Measurements from ENCODE around the gene SCAI. TPM values are rescaled to one million over a fixed set of nuclear protein-coding genes. Genes with fewer than 3 reads are reported as not detected.
A peak's percentile ranks its signal among the peaks of the same experiment; 100 is the strongest.

Gene SCAI
- total and polyA plus RNA-seq, 2 of the 4 experiments (the other 2 are of a cell fraction) = 3.6 to 14.5 TPM

- Histone ChIP-seq H4K91ac (ENCODE audit: insufficient read depth, low read depth, low read length) (no peak overlapping the region), H3K4ac (ENCODE audit: low read depth, low read length) (no peak overlapping the region), H3K4me2 (ENCODE audit: low read depth, low read length) (no peak overlapping the region; the same call in 1 of the 2 replicates), H2BK120ac (ENCODE audit: low read depth, low read length) (no peak overlapping the region), H3K18ac (ENCODE audit: low read depth, low read length) (no peak overlapping the region), H3K4me1 (ENCODE audit: control insufficient read depth, insufficient read depth, low read length) (peaks cover 9% of the 10 kb centered on the region), H3K27me3 (ENCODE audit: control insufficient read depth, insufficient read depth, low read length) (no peaks in the 10 kb centered on the region), H3K36me3 (ENCODE audit: control insufficient read depth, insufficient read depth, low read length) (peaks cover 4% of the 10 kb centered on the region; the same call in 1 of the 2 replicates), H3K9me1 (ENCODE audit: insufficient read depth, low read length) (0 out of 2 replicates have a peak, but pooled peaks cover 6% of the 10 kb centered on the region), H4K20me1 (ENCODE audit: insufficient read depth, low read length) (peaks cover 15% of the 10 kb centered on the region; the same call in 1 of the 2 replicates), H3K23ac (ENCODE audit: low read depth, low read length) (no peak overlapping the region), H2BK15ac (ENCODE audit: low read depth, low read length) (no peak overlapping the region), H3K56ac (ENCODE audit: extremely low read depth, insufficient read depth, low read length) (no peak overlapping the region), H3K79me1 (ENCODE audit: low read depth in 1 of 2, low read length in 2 of 2) (peaks cover 19 to 56% of the 10 kb centered on the region in 2 experiments), H2AFZ (replicated peaks; ENCODE audit: low read length, poor library complexity) (no peak overlapping the region), H2BK20ac (ENCODE audit: low read depth, low read length) (no peak overlapping the region), H3K14ac (replicated peaks; ENCODE audit: low read depth, low read length) (no peak overlapping the region), H2AK9ac (replicated peaks; ENCODE audit: low read depth, low read length, poor library complexity) (no peak overlapping the region), H3K27ac (ENCODE audit: insufficient read depth, low read length) (peak overlapping the region; percentile 71; the same call in 1 of the 2 replicates), H4K5ac (ENCODE audit: low read depth, low read length) (no peak overlapping the region), H2BK5ac (ENCODE audit: low read depth, low read length, poor library complexity, severe bottlenecking) (peak overlapping the region; percentile 56), H3K9ac (ENCODE audit: low read depth, low read length) (no peak overlapping the region), H3K9me3 (ENCODE audit: control insufficient read depth, insufficient read depth, low read length) (no peaks in the 10 kb centered on the region), H2AK5ac (ENCODE audit: low read depth, low read length) (no peak overlapping the region), H3K4me3 (ENCODE audit: insufficient read depth, low read depth, low read length) (no peak overlapping the region), H4K8ac (ENCODE audit: low read depth in 2 of 2, low read length in 2 of 2) (no peak overlapping the region; a peak in 1 of 4 replicates)
- no TSS peak for BruUV-seq (replicated peaks)
- ChIA-PET CTCF (interaction anchor here (0.8 kb wide), 1 partner anchor 18 kb away, joined by 3 read pairs; the partner anchor contains the start of gene SCAI), POLR2A (ENCODE audit: unreplicated experiment) (no interaction called here)
- dilution Hi-C loops (cut with HindIII; ENCODE audit: low sequenced_read_pairs, unreplicated experiment) (no loop called here), intact Hi-C loops (cut with micrococcal nuclease) (no loop called here), in situ Hi-C loops (cut with MboI; ENCODE audit: low sequenced_read_pairs) (no loop called here)
- no peak for DNase-seq
- TF ChIP-seq CTCF (conservative IDR thresholded peaks at IDR 0.05; ENCODE audit: low read depth, low read length) = no peak
- no peak for TF ChIP-seq FOS (IDR thresholded peaks at IDR 0.05; ENCODE audit: low read depth, low read length)
- no peak for TF ChIP-seq SMC3 (IDR thresholded peaks at IDR 0.05; ENCODE audit: low read depth, low read length)
- no peak for TF ChIP-seq BHLHE40 (IDR thresholded peaks at IDR 0.05; ENCODE audit: low read depth, low read length)
- no peak for TF ChIP-seq MAZ (IDR thresholded peaks at IDR 0.05; ENCODE audit: borderline replicate concordance, low read depth, low read length)
- no peak for TF ChIP-seq NFE2L2 (IDR thresholded peaks at IDR 0.05; ENCODE audit: low read depth, low read length)
- TF ChIP-seq, protein P1, sequence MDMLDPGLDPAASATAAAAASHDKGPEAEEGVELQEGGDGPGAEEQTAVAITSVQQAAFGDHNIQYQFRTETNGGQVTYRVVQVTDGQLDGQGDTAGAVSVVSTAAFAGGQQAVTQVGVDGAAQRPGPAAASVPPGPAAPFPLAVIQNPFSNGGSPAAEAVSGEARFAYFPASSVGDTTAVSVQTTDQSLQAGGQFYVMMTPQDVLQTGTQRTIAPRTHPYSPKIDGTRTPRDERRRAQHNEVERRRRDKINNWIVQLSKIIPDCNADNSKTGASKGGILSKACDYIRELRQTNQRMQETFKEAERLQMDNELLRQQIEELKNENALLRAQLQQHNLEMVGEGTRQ (IDR thresholded peaks at IDR 0.05; ENCODE audit: low read depth, low read length) = no peak
- TF ChIP-seq POLR2A (IDR thresholded peaks at IDR 0.05; ENCODE audit: low read depth, low read length) = no peak
- no peak for TF ChIP-seq RAD21 (IDR thresholded peaks at IDR 0.05; ENCODE audit: low read length)
- TF ChIP-seq RCOR1 (IDR thresholded peaks at IDR 0.05; ENCODE audit: insufficient replicate concordance, low read length) = no peak
- no peak for TF ChIP-seq RFX5 (IDR thresholded peaks at IDR 0.05; ENCODE audit: low read depth, low read length)
- no peak for TF ChIP-seq MXI1 (IDR thresholded peaks at IDR 0.05; ENCODE audit: borderline replicate concordance, low read depth, low read length)
- TF ChIP-seq CEBPB (IDR thresholded peaks at IDR 0.05; ENCODE audit: low read depth, low read length) = no peak
- peak; percentile 82 for ATAC-seq (ENCODE audit: low read depth)
These were observed 17.4 kb upstream of the SCAI start for GRCh38 chr9:125160750-125161149.
